Glutamatergic neuron (in vitro differentiated cells): Measurements from ENCODE around the gene ECD. TPM values are rescaled to one million over a fixed set of nuclear protein-coding genes. Genes with fewer than 3 reads are reported as not detected.

Source experiments
- DNase-seq: peaks from one replicate; pipeline ENCODE4 v3.0.0; 2022
- H3K27ac Mint-ChIP-seq: one replicate; pipeline ENCODE4 v1.8.0; 2020; ENCODE audit warnings: mild to moderate bottlenecking, mixed read lengths, inconsistent platforms; ENCODE audit not compliant: unreplicated experiment
- H3K27me3 Mint-ChIP-seq: one replicate; pipeline ENCODE4 v1.8.0; 2020; ENCODE audit warnings: mild to moderate bottlenecking, moderate library complexity, mixed read lengths, inconsistent platforms; ENCODE audit not compliant: unreplicated experiment
- H3K36me3 Mint-ChIP-seq: one replicate; pipeline ENCODE4 v1.8.0; 2020; ENCODE audit warnings: mild to moderate bottlenecking, mixed read lengths, inconsistent platforms; ENCODE audit not compliant: unreplicated experiment
- H3K4me1 Mint-ChIP-seq: one replicate; pipeline ENCODE4 v1.8.0; 2020; ENCODE audit warnings: mild to moderate bottlenecking, low read depth, mixed read lengths, inconsistent platforms; ENCODE audit not compliant: unreplicated experiment
- H3K4me3 Mint-ChIP-seq: one replicate; pipeline ENCODE4 v1.8.0; 2020; ENCODE audit warnings: mild to moderate bottlenecking, mixed read lengths, inconsistent platforms; ENCODE audit not compliant: unreplicated experiment
- H3K9me3 Mint-ChIP-seq: one replicate; pipeline ENCODE4 v1.8.0; 2020; ENCODE audit warnings: mild to moderate bottlenecking, moderate library complexity, mixed read lengths, inconsistent platforms; ENCODE audit not compliant: unreplicated experiment
- total RNA-seq: library from RNA; stranded (reverse); fragmentation: NEBNext Ultra II Directional; extraction: Animal tissue kit (Norgen Biotek cat#: 25700); gene quantifications from one replicate; pipeline ENCODE4 v1.2.1, GENCODE V29; 2021; ENCODE audit not compliant: unreplicated experiment
- TF ChIP-seq, protein P1 (sequence below): fragments of 200-600 bp; sonication (generic); IDR thresholded peaks from one replicate; pipeline ENCODE4 v1.5.0; 2021; ENCODE audit not compliant: partially characterized antibody, unreplicated experiment

ECD gene
- total RNA-seq, 1 donor from 2014 or later, result 31.3 TPM

DNA sequence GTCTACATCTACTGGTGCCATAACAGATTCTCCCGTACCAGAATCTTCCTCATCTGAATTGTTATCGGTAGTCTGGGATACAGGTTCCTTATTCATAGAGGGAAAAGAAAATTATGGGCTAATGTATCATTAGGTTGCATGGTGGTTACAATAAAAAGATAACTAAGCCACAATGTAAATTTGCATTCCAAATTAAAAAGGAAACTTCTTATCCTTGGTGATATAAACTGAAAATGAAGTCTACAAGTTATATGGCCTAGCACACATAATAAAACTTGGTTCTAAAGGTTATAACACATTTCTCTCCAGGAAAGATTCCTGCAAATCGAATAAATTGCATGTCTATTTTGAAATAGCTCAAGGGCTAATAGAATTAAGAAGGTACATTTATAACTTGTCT is 33.1 kb downstream of the ECD start:
- H3K4me3 Mint-ChIP-seq, result no peak overlapping the region
- TF ChIP-seq, protein P1, sequence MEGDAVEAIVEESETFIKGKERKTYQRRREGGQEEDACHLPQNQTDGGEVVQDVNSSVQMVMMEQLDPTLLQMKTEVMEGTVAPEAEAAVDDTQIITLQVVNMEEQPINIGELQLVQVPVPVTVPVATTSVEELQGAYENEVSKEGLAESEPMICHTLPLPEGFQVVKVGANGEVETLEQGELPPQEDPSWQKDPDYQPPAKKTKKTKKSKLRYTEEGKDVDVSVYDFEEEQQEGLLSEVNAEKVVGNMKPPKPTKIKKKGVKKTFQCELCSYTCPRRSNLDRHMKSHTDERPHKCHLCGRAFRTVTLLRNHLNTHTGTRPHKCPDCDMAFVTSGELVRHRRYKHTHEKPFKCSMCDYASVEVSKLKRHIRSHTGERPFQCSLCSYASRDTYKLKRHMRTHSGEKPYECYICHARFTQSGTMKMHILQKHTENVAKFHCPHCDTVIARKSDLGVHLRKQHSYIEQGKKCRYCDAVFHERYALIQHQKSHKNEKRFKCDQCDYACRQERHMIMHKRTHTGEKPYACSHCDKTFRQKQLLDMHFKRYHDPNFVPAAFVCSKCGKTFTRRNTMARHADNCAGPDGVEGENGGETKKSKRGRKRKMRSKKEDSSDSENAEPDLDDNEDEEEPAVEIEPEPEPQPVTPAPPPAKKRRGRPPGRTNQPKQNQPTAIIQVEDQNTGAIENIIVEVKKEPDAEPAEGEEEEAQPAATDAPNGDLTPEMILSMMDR, result no peak
- no peak overlapping the region for H3K27ac Mint-ChIP-seq
- no peaks in the 10 kb centered on the region for H3K36me3 Mint-ChIP-seq
- peaks cover 2% of the 10 kb centered on the region for H3K4me1 Mint-ChIP-seq
- no peaks in the 10 kb centered on the region for H3K27me3 Mint-ChIP-seq
- H3K9me3 Mint-ChIP-seq, result no peaks in the 10 kb centered on the region
- DNase-seq, result no peak

DNA sequence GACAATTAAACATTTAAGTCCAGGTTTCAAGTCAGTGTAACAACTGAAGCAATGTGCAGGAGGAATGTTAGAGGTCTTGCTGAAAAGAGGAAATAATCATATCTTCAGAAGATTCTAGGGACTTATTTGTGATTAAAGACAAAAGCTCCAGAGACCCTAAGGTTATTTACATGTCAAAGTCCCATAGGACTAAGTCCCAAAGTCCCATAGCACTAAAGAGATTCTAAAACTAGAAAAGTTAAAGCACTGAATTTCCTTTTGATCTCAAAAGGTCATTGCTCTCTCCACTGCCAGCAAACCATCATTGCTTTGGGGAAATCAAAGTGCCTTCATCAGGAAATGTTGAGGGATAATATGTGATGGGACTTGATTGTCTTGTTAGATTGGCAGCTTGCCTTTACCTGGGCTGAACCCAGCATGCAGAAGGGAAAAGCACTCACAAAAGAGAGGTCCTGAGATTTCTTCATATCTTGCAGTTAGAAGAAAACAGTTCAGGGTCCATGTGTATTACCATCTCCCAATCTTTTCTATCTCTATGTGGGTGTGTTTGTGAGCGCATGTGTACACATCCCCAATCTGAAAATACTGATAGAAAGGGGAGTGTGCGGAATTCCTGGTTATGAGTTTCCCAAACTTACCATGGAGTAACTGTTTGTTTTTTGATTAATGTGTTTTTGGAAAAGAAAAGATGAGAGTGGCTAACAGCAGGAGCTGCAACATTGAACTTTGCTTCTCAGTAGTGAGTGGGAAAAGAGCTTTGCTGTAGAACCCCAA is 35.7 kb downstream of the ECD start:
- Mint-ChIP-seq H3K4me3 (no peak overlapping the region), H3K27me3 (no peaks in the 10 kb centered on the region), H3K27ac (no peak overlapping the region), H3K4me1 (peaks cover 2% of the 10 kb centered on the region), H3K36me3 (no peaks in the 10 kb centered on the region), H3K9me3 (no peaks in the 10 kb centered on the region)
- no peak for DNase-seq
- TF ChIP-seq, protein P1, result no peak

DNA sequence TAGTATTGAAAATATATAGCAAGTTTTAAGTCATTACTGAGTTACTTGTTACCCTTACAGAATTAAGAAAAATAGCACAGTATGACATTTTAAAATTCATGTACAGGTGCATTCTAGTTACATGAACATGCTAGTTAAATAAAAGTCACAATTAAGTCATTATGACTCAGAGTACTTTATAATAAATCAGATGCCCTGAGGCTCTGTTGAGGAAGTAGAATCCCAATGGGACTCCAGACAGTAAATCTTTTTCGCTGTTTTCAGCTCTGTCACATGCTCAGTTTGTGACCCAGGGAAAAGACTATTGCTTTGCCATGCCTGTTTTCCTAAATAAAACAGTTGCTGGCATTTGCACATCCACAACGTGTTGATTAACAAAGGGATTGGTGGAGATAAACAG is 36.5 kb downstream of the ECD start:
- Mint-ChIP-seq H3K36me3 (no peaks in the 10 kb centered on the region), H3K4me3 (no peak overlapping the region), H3K27ac (no peak overlapping the region), H3K4me1 (peaks cover 2% of the 10 kb centered on the region), H3K9me3 (no peaks in the 10 kb centered on the region), H3K27me3 (no peaks in the 10 kb centered on the region)
- TF ChIP-seq, protein P1, result no peak
- no peak for DNase-seq

DNA sequence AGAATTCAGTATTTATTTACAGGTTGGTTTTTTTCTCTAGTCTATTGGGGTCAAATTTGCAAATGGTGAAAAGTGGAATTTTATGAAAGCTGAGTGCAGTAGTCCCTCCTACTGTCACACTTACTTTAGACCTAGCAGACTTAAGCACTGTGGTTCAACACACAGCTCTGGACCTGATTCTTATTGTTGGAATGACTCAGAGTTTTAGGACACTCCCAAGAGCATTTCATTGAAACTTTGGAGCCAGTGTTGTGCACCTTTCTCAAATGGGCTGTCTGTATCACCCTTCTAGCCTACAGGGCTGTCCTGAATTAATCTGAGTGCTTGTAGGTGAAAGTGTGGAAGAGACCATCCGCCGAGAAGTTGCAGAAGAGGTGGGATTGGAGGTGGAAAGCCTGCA is 41.5 kb downstream of the ECD start:
- no peak overlapping the region for H3K4me3 Mint-ChIP-seq
- no peaks in the 10 kb centered on the region for H3K4me1 Mint-ChIP-seq
- no peak overlapping the region for H3K27ac Mint-ChIP-seq
- H3K9me3 Mint-ChIP-seq, result no peaks in the 10 kb centered on the region
- H3K27me3 Mint-ChIP-seq, result no peaks in the 10 kb centered on the region
- H3K36me3 Mint-ChIP-seq, result no peaks in the 10 kb centered on the region
- no peak for DNase-seq
- TF ChIP-seq, protein P1, result no peak

DNA sequence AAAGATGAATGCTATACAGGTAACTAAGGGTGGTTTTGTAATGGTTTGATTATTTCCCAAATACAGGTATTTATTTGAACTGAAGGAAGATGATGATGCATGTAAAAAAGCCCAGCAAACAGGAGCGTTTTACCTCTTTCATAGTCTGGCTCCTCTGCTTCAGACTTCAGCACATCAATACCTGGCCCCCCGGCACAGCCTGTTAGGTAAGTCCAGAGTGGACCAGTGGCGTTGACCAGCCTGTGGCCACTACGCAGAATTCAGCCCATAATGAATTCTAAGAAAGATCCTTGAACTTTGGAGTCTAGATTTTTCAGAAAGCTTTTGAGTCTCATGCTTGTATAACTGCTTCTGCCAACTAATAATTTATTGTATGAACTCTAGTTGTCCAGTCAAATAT is 47.9 kb downstream of the ECD start:
- no peaks in the 10 kb centered on the region for H3K27me3 Mint-ChIP-seq
- no peaks in the 10 kb centered on the region for H3K4me1 Mint-ChIP-seq
- H3K9me3 Mint-ChIP-seq, result no peaks in the 10 kb centered on the region
- H3K36me3 Mint-ChIP-seq, result no peaks in the 10 kb centered on the region
- no peak overlapping the region for H3K27ac Mint-ChIP-seq
- DNase-seq, result no peak
- H3K4me3 Mint-ChIP-seq, result no peak overlapping the region
- TF ChIP-seq, protein P1, result no peak
